ENCODE results near the gene ZSCAN10. TPM values are rescaled to one million over a fixed set of nuclear protein-coding genes. Genes with fewer than 3 reads are reported as not detected.

ZSCAN10 gene
- total and polyA plus RNA-seq, 2 experiments from 2014 or later = 217 to 519 TPM

- Histone ChIP-seq H4K20me1 (replicated peaks; ENCODE audit: insufficient read depth) (no peaks in the 10 kb centered on the region), H3F3A (replicated peaks; ENCODE audit: low read depth) (no peaks in the 10 kb centered on the region), H3K4me2 (no peak overlapping the region), H3K27ac (ENCODE audit: low read depth) (no peak overlapping the region), H3K4me3 (no peak overlapping the region), H3K36me3 (ENCODE audit: insufficient read depth) (no peaks in the 10 kb centered on the region), H2AFZ (no peak overlapping the region), H3K27me3 (ENCODE audit: insufficient read depth) (0 out of 2 replicates have a peak, but pooled peaks cover 4% of the 10 kb centered on the region), H3K9me2 (ENCODE audit: insufficient read depth) (no peaks in the 10 kb centered on the region), H3K79me2 (replicated peaks; ENCODE audit: insufficient read depth) (no peaks in the 10 kb centered on the region), H3K4me1 (ENCODE audit: insufficient read depth) (0 out of 2 replicates have a peak, but pooled peaks cover 4% of the 10 kb centered on the region)
- Mint-ChIP-seq H3K36me3 (ENCODE audit: low read depth) (no peaks in the 10 kb centered on the region; the same call in 2 of the 3 replicates), H3K27me3 (ENCODE audit: insufficient read depth, low read depth, poor library complexity) (peaks cover 25% of the 10 kb centered on the region), H3K4me1 (peaks cover 22% of the 10 kb centered on the region), H3K9me3 (no peaks in the 10 kb centered on the region; the same call in 2 of the 3 replicates), H3K4me3 (no peak overlapping the region), H3K27ac (no peak overlapping the region)
- no peak for TF ChIP-seq EZH2phosphoT487 (IDR thresholded peaks at IDR 0.05; ENCODE audit: unreplicated experiment)
- no peak for TF ChIP-seq ZNF114 (CRISPR knock-in tag; IDR thresholded peaks at IDR 0.05)
- no peak for TF ChIP-seq NANOG (IDR thresholded peaks at IDR 0.05; ENCODE audit: borderline replicate concordance)
- TF ChIP-seq CTCF (conservative IDR thresholded peaks at IDR 0.05; ENCODE audit: low read depth in 2 of 2) = no peak
- no peak for TF ChIP-seq CREB1 (CRISPR knock-in tag; IDR thresholded peaks at IDR 0.05; ENCODE audit: low read depth)
- no peak for TF ChIP-seq ZNF331 (CRISPR knock-in tag; IDR thresholded peaks at IDR 0.05; ENCODE audit: low read depth)
- TF ChIP-seq REST (IDR thresholded peaks at IDR 0.05; ENCODE audit: unreplicated experiment) = no peak
- TF ChIP-seq JUNB (IDR thresholded peaks at IDR 0.05; ENCODE audit: unreplicated experiment) = no peak
- no peak for TF ChIP-seq ETS1 (IDR thresholded peaks at IDR 0.05)
- TF ChIP-seq ZNF462 (CRISPR knock-in tag; IDR thresholded peaks at IDR 0.05) = no peak
- no peak for TF ChIP-seq EZH2 (IDR thresholded peaks at IDR 0.05; ENCODE audit: low read depth, unreplicated experiment)
- no peak for TF ChIP-seq STAT1 (IDR thresholded peaks at IDR 0.05; ENCODE audit: unreplicated experiment)
- DNase-seq (ENCODE audit: low spot score) (no peak), ATAC-seq (no peak)
These were observed 32.7 kb downstream of the ZSCAN10 start for GRCh38 chr16:3066440-3066748.

All from GM23338 (cell line).